ENCODE data around the gene DNAH1. TPM values are rescaled to one million over a fixed set of nuclear protein-coding genes. Genes with fewer than 3 reads are reported as not detected.

DNAH1 gene
- total RNA-seq, 1 experiment from 2014 or later = 5.5 TPM

- Histone ChIP-seq H3K4me2 (ENCODE audit: low read length) (no peak overlapping the region), H3K9me3 (ENCODE audit: control insufficient read depth in 1 of 2, insufficient read depth in 1 of 2, low read depth in 1 of 2, low read length in 2 of 2) (no peaks in the 10 kb centered on the region), H3K9ac (ENCODE audit: low read length) (no peak overlapping the region), H3K27me3 (ENCODE audit: insufficient read depth, low read length) (no peaks in the 10 kb centered on the region), H3K9me2 (ENCODE audit: insufficient read depth) (no peaks in the 10 kb centered on the region), H3K36me3 (ENCODE audit: control insufficient read depth in 1 of 2, insufficient read depth in 2 of 2, low read length in 2 of 2) (0 out of 4 replicates have a peak, but pooled peaks cover 0 to 8% of the 10 kb centered on the region in 2 experiments), H4K20me1 (ENCODE audit: insufficient read depth) (no peaks in the 10 kb centered on the region), H3K4me3 (replicated peaks in 1 of 2; ENCODE audit: low read depth in 1 of 2, low read length in 2 of 2) (no peak overlapping the region), H2AFZ (ENCODE audit: low read depth, low read length, poor library complexity, severe bottlenecking) (no peak overlapping the region), H3K27ac (ENCODE audit: low read depth, low read length) (no peak overlapping the region), H3K4me1 (ENCODE audit: control insufficient read depth in 1 of 2, insufficient read depth in 2 of 2, low read length in 2 of 2) (peaks cover 7 to 14% of the 10 kb centered on the region in 2 experiments), H3K79me2 (ENCODE audit: insufficient read depth, low read length) (peaks cover 12% of the 10 kb centered on the region)
- RAD21 ChIA-PET (ENCODE audit: low non-redundant PET in 1 of 2, low total read pairs in 2 of 2, uncharacterized antibody in 2 of 2, unreplicated experiment in 2 of 2) = no interaction called here
- POLR2A ChIA-PET = no interaction called here
- no TSS peak for BruUV-seq (replicated peaks)
- intact Hi-C loops (cut with micrococcal nuclease) = loop anchor here (1.0 to 5.0 kb wide), 2 partner anchors 48 to 156 kb away; partner anchors contain the start of gene SEMA3G
- TF ChIP-seq SIN3A (IDR thresholded peaks at IDR 0.05; ENCODE audit: low read depth) (no peak), CEBPB (IDR thresholded peaks at IDR 0.05; ENCODE audit: low read depth) (no peak), POLR2A (IDR thresholded peaks at IDR 0.05; ENCODE audit: borderline replicate concordance, extremely low read depth, insufficient read depth, insufficient read length) (no peak), YY1 (IDR thresholded peaks at IDR 0.05; ENCODE audit: extremely low read depth, insufficient replicate concordance, low read depth, low read length) (no peak)
- DNase-seq (ENCODE audit: low read depth, low spot score) (no peak), ATAC-seq (no peak)
- CTCF ChIA-PET = interaction anchor here (1.3 kb wide), 1 partner anchor 49 kb away, joined by 6 read pairs; no protein-coding TSS in a partner anchor
These were observed 25.3 kb upstream of the DNAH1 start for GRCh38 chr3:52290596-52291507.

GRCh38 chr3:52291508-52292181, 24.5 kb upstream of the DNAH1 start:
- RAD21 ChIA-PET (ENCODE audit: low non-redundant PET in 1 of 2, low total read pairs in 2 of 2, uncharacterized antibody in 2 of 2, unreplicated experiment in 2 of 2) = no interaction called here
- no peak overlapping the region for H3K27ac ChIP-seq (ENCODE audit: low read depth, low read length)
- H3K36me3 ChIP-seq (ENCODE audit: control insufficient read depth in 1 of 2, insufficient read depth in 2 of 2, low read length in 2 of 2) = 0 out of 4 replicates have a peak, but pooled peaks cover 0 to 8% of the 10 kb centered on the region in 2 experiments
- ATAC-seq (peak; percentile 32; the same call in 1 of the 2 replicates), DNase-seq (ENCODE audit: low read depth, low spot score) (no peak)
- no peak overlapping the region for H3K4me3 ChIP-seq (replicated peaks in 1 of 2; ENCODE audit: low read depth in 1 of 2, low read length in 2 of 2)
- TF ChIP-seq RAD21 (IDR thresholded peaks at IDR 0.05; ENCODE audit: low read depth) (peak; percentile 87), CEBPB (IDR thresholded peaks at IDR 0.05; ENCODE audit: low read depth) (no peak), CTCF (IDR thresholded peaks at IDR 0.05 in 2 of 3, conservative IDR thresholded peaks at IDR 0.05 in 1 of 3; ENCODE audit: borderline replicate concordance in 1 of 3, insufficient read depth in 1 of 3, low read depth in 2 of 3, low read length in 2 of 3) (peak; percentile 44 to 81 (median 69))
- H3K4me1 ChIP-seq (ENCODE audit: control insufficient read depth in 1 of 2, insufficient read depth in 2 of 2, low read length in 2 of 2) = peaks cover 5 to 11% of the 10 kb centered on the region in 2 experiments
- H3K27me3 ChIP-seq (ENCODE audit: insufficient read depth, low read length) = no peaks in the 10 kb centered on the region
- BruUV-seq (replicated peaks) = no TSS peak
- H2AFZ ChIP-seq (ENCODE audit: low read depth, low read length, poor library complexity, severe bottlenecking) = no peak overlapping the region
- no peaks in the 10 kb centered on the region for H3K9me3 ChIP-seq (ENCODE audit: control insufficient read depth in 1 of 2, insufficient read depth in 1 of 2, low read depth in 1 of 2, low read length in 2 of 2)
- H3K9ac ChIP-seq (ENCODE audit: low read length) = no peak overlapping the region
- H3K4me2 ChIP-seq (ENCODE audit: low read length) = no peak overlapping the region
- POLR2A ChIA-PET = no interaction called here
- intact Hi-C loops (cut with micrococcal nuclease) = loop anchor here (1.0 to 5.0 kb wide), 2 partner anchors 48 to 156 kb away; partner anchors contain the start of gene SEMA3G
- H3K9me2 ChIP-seq (ENCODE audit: insufficient read depth) = no peaks in the 10 kb centered on the region
- peaks cover 10% of the 10 kb centered on the region for H3K79me2 ChIP-seq (ENCODE audit: insufficient read depth, low read length)
- CTCF ChIA-PET = interaction anchor here (1.0 to 1.3 kb wide), 2 partner anchors 48 to 93 kb away, joined by 4 to 6 read pairs; no protein-coding TSS in a partner anchor
- H4K20me1 ChIP-seq (ENCODE audit: insufficient read depth) = no peaks in the 10 kb centered on the region
